GM21786 (cell line): ENCODE measurements around the gene TWF2.

Experiments
- ATAC-seq: cut with Tn5 transposase; IDR thresholded peaks from one replicate; pipeline ENCODE4 v1.9.1; 2021; ENCODE audit not compliant: unreplicated experiment

TWF2 gene

DNA sequence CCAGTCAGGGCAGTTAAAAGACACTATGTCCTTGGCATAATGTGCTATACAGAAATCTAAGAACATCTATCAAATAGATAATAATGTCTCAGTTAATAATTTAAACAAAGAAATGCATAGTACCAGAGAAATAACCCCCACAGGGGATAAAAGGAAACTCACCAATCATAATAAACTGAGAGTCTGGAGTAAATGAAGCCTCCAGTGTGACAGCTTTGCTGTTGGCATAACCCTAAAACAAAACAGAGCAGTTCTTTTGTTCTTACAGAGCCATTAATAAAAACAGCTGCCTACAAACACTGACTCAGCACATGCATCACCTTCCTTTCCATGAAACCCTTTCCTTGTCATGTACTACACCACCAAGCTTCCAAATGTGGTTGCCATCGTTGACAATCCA is 20.1 kb upstream of the TWF2 start:
- no peak for ATAC-seq

DNA sequence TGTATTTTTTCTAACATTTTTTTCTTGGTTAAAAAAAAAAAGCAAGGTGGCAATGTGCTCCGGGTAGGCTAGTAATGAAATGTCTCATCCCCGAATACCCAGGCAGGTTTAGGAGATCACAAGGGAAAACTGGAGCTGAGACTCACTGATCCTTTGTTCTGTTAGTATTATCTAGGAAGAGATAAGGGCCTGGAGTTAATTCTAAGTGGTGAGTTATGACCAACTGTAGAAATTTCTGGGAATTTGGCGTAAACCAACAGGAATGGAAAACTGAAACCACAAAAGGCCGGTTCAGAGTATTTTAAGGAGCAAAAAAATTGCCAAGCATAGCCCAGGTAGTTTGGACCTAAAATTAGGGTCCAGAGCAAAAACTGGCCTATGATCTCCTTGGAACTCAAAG is 19.0 kb upstream of the TWF2 start:
- no peak for ATAC-seq

DNA sequence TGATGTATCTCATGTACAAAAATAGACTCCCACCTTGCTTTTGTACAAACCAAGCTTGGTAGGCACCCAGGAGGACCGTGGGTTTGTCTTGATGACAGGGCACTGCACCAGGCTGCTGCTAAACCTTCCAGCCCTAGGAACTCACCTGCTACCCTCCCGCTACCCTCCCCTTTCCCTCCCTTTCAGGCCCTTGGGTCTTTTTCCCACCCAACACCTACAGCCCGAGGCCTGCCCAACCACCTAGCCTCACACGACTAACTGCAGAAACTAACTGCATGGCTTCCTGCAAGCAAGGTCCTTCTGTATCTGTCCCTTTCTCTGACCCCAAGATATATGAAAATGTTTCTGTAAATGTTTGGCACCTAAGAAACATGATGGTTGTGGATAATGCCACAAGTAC is 17.7 kb upstream of the TWF2 start:
- ATAC-seq: no peak

DNA sequence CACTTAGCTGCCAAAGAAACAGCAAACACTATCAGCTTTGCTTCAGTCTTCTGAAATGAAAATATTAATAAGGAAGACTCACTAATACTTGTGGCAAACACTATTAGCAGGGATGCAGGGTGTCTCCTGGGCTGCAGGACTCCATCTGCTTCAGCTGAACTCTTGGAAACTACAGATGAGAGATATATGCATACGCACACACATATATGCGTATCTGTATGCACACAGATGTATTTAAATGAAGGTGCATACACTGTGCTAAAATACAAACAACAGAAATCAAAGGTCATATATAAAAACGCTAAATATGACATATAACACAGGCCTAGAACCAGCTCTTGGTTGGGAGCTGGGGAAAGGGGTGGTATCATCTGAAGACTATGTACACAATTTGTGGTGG is 17.2 kb upstream of the TWF2 start:
- no peak for ATAC-seq

DNA sequence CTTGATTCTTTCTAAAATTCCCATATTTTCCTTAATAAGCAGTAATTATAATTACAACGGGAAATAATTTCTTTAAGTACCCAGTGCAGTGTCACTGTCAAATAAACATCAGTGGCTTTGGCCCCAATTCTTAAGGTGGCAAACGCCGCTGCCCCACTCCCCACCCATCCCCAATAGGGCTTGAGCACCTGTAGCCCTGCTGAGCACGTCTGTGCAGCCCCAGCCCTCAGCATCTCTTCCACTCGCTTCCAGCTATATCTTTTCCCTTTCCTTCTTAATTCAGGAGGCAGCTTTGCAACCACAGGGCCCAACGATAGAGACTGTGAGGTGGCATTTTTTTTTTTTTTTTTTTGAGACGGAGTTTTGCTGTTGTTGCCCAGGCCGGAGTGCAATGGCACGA is 15.7 kb upstream of the TWF2 start:
- no peak for ATAC-seq

DNA sequence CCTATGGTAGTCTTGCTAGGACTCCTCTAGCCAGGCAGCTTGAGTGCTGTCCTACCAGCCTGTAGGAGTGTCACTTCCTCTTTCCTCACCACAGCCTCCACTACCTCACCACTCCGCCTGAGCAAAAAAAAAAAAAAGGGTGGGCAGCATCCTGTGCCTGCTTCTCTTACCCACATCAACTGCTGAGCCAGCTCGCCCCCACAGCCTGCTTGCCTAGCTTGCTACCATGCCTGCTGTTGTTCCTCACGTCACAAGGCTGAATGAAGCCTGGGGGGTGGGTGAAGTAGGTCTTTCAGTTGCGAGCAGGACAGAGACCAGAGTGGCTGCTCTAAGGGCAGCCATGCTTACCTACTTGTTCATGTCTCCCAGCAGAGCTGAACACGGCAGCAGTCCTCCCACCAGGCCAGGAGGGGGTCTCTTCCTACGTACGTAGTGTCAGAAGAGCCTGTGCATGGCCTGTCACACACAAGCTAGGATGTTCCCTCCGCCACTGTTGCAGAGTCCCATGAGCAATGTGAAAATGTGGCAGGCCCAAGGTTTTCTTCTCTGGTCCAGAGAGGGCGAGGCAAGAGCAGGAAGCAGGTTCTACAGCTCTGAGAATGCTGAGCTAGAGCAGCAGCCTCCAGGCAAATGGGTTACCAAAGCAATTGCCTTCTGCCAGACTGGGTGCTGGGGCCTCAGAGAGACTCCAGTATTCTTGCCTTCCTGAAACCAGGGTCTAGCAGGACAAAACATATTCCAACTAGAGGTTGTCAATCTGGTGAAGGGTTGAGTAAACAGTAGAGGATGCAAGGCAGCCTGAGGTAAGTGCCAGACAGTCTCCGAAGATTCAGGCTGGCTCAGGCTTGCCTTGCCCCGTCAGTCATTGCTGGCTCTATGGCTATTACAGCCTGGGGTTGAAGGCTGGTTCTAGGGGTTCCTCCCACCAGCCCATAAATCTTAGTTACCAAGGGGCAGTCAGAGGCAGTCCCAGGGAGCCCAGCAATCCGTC is 14.7 kb upstream of the TWF2 start:
- peak; percentile 95 for ATAC-seq

DNA sequence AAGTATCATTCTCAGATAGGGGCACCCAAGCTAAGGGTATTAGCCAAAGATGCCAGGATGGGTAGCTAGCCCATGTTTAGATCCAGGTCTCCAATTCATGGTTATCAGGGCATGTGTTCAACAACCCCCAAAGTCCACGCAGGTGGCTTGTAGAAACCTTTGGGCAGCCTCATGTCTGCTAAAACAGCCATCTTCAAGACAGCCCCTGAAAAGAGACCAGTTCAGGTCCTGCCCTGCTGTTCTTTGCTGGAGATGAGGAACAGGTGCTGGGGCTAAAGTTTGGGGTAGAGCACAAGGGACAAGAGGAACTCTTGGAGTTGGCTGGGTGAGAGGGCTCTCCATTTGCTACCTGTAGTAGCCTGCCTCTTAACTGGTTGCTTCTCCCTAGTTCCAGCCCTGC is 11.2 kb upstream of the TWF2 start:
- ATAC-seq: no peak

DNA sequence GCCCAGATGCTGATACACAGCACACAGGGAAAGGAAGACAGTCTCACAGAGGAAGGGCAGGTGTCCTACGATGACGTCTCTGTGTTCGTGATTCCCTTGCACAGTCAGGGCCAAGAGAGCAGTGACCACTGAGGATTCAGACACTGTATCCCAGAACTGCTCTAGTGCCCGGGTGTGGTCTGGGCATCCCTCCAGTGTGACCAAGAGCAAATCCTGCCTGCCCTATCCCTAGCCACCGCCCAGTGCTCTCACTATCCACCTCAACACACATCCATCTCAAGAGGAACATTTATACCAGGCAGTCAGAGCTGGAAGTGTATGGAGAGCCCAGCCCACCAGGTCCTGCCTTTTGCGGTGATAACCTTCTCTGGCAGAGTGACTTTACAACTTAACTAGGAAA is 10.7 kb upstream of the TWF2 start:
- no peak for ATAC-seq

DNA sequence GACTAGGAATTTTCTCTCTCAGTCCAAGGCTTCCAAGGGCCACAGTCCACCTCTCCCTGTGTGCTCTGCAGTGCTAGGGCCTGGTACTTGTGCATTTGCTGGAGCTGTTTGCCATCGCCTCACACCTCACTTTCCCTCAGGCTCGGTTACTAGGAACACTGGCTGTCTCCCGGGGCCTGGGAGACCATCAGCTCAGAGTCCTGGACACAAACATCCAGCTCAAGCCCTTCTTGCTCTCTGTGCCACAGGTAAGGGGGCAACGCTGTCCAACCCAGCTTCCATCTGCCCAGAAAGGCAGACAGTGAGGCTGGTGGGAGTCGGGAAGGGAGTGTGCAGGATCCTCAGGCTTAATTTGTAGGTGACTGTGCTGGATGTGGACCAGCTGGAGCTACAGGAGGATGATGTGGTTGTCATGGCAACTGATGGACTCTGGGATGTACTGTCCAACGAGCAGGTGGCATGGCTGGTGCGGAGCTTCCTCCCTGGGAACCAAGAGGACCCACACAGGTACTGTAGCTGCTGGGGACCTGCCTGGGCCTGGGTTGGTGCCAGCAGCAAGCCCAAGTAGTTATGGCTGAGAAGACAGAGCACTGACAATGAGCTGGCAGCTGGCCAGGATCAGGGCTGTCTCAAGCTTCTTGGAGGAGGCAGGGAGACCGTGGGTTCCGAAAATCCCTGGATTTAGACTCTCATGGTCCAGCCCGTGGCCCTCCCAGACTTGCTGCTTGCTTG is 10.0 kb upstream of the TWF2 start:
- no peak for ATAC-seq

DNA sequence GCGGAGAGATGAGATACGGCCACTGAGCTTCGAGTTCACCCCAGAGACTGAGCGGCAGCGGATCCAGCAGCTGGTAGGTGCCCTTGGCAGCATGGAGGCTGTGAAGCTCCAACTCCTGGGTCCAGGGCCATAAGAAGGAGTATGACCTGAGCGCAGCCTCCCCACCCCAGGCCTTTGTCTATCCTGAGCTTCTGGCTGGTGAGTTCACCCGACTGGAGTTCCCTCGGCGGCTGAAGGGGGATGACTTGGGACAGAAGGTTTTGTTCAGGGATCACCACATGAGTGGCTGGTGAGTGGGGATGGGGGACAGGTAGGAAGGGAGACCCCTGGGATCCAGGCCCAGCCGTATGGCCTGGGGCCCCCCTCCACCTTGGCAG is 9.2 kb upstream of the TWF2 start:
- no peak for ATAC-seq

DNA sequence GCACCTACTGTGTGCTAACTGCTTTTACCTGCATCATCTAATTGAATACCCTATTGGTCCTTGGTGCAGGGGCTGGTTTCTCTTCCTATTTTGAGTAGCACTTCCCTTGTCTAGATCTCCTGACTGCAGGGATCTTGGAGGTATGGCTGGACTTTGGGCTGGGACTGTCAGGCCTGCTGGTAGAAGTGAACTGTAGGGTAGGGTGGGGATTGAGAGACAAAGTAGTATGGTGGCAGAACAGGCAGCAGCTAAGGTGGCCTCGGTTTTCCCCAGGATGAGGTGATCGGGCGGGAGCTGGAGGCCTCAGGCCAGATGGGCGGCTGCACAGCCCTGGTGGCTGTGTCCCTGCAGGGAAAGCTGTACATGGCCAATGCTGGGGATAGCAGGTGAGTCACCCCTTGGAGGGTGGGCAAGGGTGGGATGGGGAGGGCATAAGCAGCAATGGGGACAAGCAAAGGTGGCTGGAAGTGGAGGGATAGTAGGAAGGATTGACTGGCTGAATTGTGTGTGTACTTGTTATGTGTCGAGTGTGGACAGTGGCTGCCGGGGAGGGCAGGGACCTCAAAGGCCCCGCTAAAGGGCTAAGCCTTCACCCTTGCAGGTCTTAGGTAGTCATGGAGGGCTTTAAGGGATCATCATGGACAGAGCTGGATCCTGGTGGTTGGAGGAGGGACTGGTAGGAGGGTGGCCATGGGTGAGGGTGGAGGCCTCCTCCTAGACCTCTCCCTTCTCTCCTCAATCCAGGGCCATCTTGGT is 8.6 kb upstream of the TWF2 start:
- no peak for ATAC-seq

DNA sequence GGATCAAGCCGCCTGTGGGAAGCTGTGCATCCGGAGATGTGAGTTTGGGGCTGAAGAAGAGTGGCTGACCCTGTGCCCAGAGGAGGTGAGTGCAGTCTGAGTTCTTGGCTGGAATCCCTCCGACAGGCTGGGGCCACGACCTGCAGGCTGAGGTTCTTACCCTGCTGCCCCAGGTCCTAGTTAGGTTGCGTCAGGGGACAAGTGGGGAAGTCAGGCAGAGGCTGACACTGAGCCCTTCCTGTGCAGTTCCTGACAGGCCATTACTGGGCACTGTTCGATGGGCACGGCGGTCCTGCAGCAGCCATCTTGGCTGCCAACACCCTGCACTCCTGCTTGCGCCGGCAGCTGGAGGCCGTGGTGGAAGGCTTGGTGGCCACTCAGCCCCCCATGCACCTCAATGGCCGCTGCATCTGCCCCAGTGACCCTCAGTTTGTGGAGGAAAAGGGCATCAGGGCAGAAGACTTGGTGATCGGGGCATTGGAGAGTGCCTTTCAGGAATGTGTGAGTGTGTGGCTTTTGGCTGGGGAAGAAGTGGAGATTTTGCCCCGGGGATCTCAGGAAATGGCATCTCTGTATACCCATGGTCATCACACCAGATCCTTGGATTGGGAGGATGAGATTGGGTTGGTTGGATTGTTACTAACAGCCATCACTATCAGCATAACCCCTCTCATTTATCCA is 7.9 kb upstream of the TWF2 start:
- ATAC-seq: no peak

DNA sequence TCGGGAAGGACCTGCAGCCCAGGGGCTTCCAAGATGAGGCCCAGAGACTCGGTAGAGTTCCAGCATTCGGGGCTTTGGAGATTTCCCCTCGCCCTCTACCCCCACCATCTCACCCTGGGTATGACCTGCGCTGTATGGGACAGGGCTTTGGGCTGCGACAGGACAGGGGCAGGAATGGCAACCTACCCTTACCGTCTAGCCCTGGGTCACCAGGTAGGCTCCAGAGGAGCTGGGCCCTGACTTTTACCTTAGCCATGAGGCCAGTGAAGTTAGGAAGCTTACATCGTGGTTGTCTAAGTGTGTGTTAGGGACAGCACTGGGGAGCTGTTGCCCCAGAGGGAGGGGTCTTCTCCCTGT is 7.3 kb upstream of the TWF2 start:
- ATAC-seq: no peak

DNA sequence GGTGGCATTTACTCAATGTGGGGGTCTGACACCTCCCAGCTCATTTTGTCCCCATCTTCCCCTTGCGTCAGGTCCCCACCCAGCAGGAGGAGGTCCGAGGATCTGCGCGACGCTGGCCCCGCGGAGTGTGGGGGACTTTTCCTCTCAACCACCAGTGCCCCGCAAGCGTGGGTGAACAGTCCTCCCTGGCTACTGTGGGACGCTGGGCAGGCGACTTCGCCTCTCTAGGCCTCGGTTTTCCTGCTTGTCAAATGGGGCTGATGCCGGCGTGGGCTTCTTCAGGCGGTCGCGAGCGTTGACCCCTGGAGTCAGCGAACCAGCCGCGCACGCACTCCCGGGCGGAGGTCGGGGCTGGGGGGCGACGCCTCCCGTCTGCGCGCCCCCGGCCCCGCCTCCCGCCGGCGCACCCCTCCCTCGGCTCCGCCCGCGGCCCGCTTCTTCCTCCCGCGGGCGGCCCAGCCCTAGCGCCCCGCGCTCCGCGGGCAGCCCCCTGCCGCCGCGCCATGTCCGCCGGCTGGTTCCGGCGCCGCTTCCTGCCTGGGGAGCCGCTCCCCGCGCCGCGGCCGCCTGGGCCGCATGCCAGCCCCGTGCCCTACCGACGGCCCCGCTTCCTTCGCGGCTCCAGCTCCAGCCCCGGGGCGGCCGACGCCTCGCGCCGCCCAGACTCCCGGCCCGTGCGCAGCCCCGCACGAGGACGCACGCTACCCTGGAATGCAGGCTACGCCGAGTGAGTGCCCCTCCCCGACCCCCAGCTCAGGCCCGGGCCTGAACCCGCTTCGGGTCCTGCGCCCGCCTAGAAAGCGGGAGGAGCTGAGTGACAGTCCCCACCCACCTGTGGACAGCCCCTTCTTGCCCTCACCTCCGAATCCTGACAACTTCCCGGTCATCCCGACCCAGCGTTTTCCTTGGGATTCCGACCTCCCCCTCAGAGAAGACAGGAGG is 6.6 kb upstream of the TWF2 start, which contains the start of gene PPM1M:
Gene PPM1M, plus strand, starts transcription at position 438 of the 942 bp plus-strand sequence. Its CDS starts 66 bp downstream, at position 504.
- no peak for ATAC-seq

DNA sequence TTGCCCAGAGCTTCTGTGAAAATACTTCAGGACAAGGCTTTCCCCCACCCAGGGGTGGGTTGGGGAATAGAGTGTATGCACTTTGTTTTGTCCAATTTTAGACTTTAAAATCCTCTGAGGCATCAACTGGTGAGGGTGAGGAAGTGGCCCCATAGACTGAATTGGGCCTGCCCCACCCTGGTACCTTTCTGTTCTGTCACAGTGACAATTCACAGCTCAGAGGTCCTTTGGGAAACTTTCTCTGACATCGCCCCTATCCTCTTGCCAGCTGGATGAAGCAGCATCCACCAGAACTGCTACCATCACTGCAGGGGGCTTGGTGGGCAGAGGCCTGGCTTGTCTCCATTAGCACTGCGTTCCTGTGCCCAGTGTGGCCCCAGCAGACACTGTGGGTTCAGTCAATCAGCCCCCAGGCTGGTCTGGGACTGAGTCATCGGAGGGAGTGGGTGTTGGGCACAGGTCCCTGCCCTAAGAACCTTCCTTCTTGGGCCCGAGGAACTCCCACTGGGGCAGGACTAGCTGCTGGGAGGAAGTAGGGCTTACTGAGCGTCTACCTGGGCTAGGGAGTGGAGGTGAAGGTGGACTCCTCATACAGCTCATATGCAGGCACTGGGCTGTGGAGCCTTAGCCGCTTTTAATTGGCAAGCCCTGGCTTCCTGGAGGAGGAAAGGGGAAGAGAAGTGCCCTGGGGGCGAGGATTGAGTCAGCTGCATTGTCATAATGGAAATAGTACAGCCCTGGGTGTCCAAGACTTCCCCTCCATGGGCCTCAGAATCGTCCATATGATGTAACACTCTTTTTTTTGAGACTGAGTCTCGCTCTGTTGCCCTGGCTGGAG is 5.1 kb upstream of the TWF2 start:
- peak; percentile 47 for ATAC-seq

DNA sequence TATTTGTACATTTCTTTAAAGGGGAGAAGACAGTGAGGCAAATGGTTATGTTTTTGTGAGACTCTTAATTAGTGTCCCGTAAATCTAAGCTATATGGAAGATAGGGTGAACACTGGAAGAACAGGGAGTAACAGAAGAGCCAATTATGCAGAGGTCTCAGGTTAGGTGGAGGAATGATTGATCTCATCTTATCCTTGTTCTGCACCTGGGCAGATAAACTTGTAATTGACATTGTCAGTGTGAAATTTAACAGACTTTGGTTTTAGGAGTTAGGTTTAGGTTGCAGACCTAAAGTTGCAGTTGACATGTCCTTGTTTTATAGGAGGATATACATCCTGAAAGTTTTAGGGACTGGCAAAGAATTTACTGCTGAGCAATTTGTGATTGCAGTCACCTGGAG is 3.1 kb upstream of the TWF2 start:
- no peak for ATAC-seq

DNA sequence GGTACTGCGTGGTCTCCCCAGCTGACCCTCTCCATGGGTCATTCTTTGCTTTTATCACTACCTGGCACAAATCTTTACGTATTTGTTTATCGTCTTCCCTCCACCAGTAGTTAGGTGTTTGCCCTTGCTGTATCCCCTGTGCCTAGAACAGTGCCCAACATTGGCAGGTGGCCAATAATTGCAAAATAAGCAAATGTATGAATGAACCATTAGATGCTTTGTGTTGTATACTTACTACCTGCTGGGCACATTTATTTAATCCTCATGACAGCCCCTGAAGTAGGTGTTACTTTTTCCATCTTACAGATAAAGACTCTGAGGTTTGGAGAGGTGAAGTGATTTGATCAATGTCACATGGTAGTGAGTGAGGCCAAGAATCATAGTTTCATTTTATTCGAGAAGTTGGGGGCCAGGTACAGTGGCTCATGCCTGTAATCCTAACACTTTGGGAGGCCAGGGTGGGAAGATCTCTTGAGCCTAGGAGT is 2.0 kb upstream of the TWF2 start:
- ATAC-seq: no peak

DNA sequence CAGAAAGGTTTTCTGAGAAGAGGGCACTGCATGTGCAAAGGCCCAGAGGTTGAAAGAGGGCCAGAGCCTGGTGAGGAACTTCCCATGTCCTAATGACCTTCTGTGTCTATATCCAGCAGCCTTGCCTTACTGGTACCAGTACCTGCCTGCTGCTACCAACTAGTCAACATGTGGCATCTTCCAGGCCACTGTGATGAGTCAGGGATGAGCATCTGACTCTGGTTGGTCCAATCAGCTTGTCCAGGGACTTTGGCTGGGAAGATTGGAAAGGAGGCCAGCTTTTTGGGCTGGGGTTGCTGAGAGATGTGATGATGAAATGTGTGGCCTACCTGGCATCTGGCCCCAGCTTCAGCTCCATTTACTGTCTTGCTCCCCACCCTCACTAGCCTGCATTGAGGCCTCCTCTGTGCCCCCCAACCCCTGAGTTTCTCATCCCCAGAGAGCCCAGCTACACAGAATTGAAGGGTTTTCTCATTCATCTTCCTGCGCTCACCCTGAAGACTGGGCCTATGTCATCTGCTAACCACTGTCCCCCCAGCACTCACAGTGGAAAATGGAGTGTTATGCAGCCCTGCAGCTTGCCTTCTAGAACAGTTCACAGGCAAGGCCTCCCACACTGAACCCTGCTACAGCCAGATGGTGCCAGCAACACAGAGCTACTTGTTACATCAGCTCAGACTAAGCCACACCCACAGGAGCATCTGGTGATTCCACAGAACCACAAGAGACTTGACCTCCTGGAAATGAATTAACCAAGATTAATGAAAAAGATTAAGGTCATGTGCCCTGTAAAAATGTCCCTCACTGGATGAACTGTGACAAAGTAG is 1.3 kb upstream of the TWF2 start:
- ATAC-seq: no peak
